GM21447 (cell line): ENCODE results near the gene CCDC50.

Source experiments
- ATAC-seq: cut with Tn5 transposase; IDR thresholded peaks from one replicate; pipeline ENCODE4 v1.9.1; 2021; ENCODE audit not compliant: unreplicated experiment

The CCDC50 gene

GRCh38 chr3:191316876-191317603, 12.2 kb upstream of the CCDC50 start:
- ATAC-seq = no peak

GRCh38 chr3:191320316-191320715, 8.9 kb upstream of the CCDC50 start:
- ATAC-seq = no peak

- ATAC-seq = no peak
These were observed 8.0 kb upstream of the CCDC50 start for GRCh38 chr3:191321019-191321767.

GRCh38 chr3:191324936-191325335, 4.3 kb upstream of the CCDC50 start:
- no peak for ATAC-seq

- ATAC-seq = no peak
These were observed 1.7 kb upstream of the CCDC50 start for GRCh38 chr3:191327526-191327925.

- no peak for ATAC-seq
These were observed 722 bp upstream of the CCDC50 start for GRCh38 chr3:191328383-191328961.

GRCh38 chr3:191329654-191330529, 698 bp downstream of the CCDC50 start, which contains the start of gene UTS2B:
Gene UTS2B (minus strand): TSS chr3:191330526. CDS start chr3:191282189, 48,337 bp downstream.
- ATAC-seq = peak; percentile 25

GRCh38 chr3:191330530-191331048, 1.4 kb downstream of the CCDC50 start:
- ATAC-seq = no peak

GRCh38 chr3:191331388-191331787, 2.2 kb downstream of the CCDC50 start:
- no peak for ATAC-seq

GRCh38 chr3:191333298-191333880, 4.2 kb downstream of the CCDC50 start:
- ATAC-seq = no peak

- no peak for ATAC-seq
These were observed 5.2 kb downstream of the CCDC50 start for GRCh38 chr3:191334346-191334893.

- peak; percentile 40 for ATAC-seq
These were observed 7.6 kb downstream of the CCDC50 start for GRCh38 chr3:191336833-191337232.

- ATAC-seq = no peak
These were observed 8.9 kb downstream of the CCDC50 start for GRCh38 chr3:191338177-191338488.

GRCh38 chr3:191339316-191339917, 10.2 kb downstream of the CCDC50 start:
- ATAC-seq = no peak

GRCh38 chr3:191340351-191340750, 11.2 kb downstream of the CCDC50 start:
- no peak for ATAC-seq

- ATAC-seq = peak; percentile 32
These were observed 11.8 kb downstream of the CCDC50 start for GRCh38 chr3:191340966-191341365.

- no peak for ATAC-seq
These were observed 12.8 kb downstream of the CCDC50 start for GRCh38 chr3:191342006-191342405.

- no peak for ATAC-seq
These were observed 13.2 kb downstream of the CCDC50 start for GRCh38 chr3:191342411-191342810.

- no peak for ATAC-seq
These were observed 13.9 kb downstream of the CCDC50 start for GRCh38 chr3:191343115-191343514.

- ATAC-seq = no peak
These were observed 14.7 kb downstream of the CCDC50 start for GRCh38 chr3:191343913-191344312.
